Right lung (tissue), 5 donors: ENCODE results near the gene MBOAT2. TPM values are rescaled to one million over a fixed set of nuclear protein-coding genes. Genes with fewer than 3 reads are reported as not detected.
"Not testable (repeated sequence)": the region's sequence is repeated elsewhere in the genome, so short reads cannot be mapped to it uniquely, and the experiment has no call there.

Experiments used
- DNase-seq, 2 donors: peaks; one replicate each; pipeline ENCODE4 v3.0.0-alpha.2; 2013
- polyA plus RNA-seq, 5 donors: library from polyadenylated mRNA; unstranded; fragments of 120-200 nt; gene quantifications; one replicate each; pipeline versions ENCODE4 v1.2.1 to v1.2.3, GENCODE V29; 2013; ENCODE audit warnings: inconsistent platforms in 1 of 5, low replicate concordance in 1 of 5; ENCODE audit not compliant: insufficient read length in 5 of 5, insufficient read depth in 1 of 5

MBOAT2 gene
- polyA plus RNA-seq, 5 donors: 38.1 to 89.6 (median 78.8) TPM

DNA sequence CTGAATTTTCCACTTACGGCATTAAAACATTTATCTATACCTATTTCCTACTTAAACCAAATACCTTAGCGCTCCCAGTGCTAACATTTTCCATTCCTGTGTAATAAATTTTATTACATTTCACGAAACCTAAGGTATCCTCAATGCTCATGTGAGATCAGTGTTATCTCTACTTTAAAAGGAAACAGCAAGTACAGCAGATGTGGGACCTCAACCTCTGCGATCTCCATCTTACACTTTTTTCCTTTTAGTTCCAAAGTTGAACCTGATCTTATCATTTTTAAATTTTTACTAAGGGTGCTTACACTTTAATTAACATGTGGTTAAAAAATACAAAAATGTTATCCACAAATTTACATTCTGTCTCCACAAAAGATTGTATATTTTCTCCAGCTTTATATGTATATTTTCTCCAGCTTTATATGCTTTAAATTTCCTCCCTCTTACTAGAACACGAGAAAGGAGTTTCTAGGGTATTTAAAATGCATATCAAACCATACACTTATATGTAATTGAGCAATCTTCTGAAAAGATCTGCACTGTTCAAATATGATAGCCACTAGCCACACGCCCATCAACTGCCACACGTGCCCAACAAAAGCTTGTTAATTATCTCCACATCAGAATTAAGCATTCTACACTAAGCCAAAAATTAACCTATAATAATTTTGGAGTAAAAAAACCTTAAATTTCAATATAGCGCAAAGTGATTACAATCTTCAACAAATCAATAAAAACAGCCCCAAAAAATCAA lies 38.1 kb downstream of the MBOAT2 start:
- no peak for DNase-seq

DNA sequence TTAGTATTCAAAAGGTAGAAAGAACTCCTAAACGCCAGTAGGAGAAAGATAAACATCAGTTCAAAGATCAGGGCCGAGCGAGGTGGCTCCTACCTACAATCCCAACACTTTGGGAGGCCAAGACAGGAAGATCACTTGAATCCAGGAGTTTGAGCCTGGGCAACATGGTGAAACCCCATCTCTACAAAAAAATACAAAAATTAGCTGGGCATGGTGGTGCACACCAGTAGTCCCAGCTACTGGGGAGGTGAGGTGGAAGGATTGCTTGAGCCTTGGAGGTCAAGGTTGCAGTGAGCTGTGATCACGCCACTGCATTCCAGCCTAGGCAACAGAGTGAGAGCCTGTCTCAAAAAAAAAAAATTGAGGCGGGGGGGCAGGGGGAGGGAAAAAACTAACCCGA lies 40.6 kb downstream of the MBOAT2 start:
- DNase-seq: no peak

DNA sequence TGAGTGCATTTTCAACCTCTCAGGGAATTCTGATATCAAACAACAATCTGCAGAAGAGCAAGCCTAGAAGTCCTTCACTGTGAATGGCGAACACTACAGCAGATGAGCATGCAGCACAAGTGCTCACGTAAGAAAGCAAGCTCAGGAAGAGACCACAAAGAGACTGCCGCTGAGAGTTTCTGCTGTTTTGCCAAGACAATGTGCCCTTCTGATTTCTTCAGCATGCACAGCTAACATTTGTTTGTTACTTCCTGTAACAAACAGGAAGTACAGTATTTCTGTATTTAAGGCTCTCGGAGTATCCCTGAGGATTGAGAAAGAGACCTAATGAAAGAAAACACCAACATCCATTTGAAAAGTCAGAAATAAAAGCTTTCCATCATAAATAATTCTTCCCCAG lies 45.9 kb downstream of the MBOAT2 start:
- DNase-seq: no peak

DNA sequence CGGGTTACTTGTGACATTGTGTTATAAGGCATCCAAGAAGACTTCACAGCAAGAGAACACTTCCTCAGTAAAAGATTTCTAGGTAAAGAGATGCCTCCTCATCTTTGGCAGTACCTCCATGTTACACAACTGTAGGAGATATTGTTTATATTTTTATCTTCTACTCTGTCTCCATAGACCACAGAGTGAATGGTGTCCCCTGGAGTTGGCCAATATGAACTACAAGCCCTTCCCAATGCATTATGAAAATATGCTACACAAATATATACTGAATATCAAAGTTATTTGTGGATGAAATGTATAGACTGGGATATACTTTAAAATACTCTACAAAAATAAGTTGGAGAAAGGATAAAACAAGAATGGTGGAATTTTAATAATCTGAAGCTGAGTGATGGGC lies 46.7 kb downstream of the MBOAT2 start:
- no peak for DNase-seq

DNA sequence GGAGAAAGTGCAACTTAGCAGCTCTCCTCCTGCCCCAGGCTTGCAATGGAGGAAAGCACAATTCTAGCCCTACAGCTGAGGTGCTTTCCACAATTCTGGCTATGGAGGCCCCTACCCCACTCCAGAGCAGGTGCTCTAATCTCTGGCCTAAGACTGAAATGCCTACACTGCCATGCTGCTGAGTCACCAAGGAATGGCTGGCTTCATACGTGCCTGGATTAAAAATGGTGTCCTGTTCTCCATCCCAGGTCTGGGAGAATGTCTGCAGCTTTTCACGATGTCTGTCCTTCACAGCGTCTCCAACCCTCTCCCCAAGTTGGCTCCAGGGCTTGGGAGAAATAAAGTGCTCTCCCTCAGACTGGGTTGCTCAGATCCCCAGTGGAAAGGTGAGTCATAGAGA lies 48.5 kb downstream of the MBOAT2 start:
- DNase-seq: no peak

DNA sequence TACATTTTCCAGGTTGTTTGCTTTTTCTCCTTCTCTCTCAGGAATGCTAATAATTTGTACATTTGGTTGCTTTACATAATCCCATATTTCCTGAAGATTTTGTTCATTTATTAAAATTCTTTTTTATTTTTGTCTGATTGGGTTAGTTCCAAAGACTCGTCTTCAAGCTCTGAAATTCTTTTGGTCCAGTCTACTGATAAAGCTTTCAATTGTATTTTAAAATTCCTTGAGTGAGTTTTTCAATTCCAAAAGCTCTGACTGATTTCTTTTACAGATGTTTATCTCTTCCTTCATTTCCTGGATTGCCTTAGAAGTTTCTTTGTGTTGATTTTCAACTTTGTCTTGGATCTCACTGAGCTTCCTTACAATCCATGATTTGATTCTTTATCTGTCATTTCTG lies 50.0 kb downstream of the MBOAT2 start:
- no peak for DNase-seq

DNA sequence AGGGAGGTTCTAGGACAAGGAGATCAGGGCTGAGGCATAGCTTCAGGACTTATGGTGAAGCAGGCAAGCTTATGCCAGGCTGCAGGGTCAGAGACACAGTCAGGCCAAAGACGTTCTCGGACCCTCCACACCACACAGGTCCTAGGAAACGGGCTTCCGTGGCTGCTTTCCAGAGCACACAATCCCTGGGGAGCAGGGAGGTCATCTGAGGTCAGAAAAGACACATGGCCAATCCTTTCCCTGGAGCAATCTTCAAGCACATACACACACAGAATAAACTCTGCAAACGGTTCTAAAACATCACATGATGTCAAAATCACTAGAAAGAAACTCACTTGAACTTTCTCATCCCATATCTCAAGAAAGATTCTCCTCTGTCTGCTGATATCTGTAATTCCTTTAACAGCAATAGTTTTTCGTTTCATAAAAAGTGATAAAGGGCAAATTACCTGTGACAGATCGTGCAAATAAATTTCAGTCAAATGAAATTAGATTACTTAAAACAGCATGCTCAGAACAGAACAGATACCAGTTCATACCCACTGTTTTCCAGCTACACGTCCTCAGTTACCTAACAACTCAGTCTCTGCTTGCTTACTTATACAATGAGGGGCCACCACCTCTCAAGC lies 63.9 kb downstream of the MBOAT2 start:
- DNase-seq: no peak

DNA sequence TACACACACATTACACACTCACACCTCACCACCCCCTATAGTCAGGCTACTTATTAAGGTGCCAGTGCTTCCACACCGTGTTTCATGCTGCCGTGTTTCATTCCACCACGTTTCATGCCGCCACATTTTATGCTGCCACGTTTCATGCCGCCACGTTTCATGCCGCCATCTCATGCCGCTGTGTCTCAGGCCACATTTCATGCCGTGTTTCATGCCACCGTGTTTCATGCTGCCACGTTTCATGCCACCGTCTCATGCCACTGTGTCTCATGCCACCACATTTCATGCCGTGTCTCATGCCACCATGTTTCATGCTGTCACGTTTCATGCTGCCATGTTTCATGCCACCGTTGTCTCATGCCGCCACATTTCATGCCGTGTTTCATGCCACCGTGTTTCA lies 65.1 kb downstream of the MBOAT2 start:
- DNase-seq: no peak

DNA sequence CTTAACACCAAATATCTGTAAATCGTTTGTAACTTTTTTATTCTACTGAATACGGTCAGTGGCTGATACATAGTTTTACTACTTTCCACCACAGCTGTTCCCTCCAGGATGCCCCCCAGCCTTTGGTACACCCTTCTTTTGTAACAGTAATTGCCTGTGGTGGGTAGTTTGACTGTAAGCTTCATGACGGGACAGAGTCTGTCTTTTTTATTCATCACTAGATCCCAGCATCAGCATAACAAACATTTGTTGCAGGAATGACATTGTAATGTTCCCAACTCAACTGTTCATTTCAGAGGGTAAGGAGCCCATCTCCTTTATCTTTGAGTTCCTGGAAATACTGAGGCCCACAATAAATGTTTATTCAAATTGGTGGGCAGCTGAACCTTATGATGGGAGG lies 67.5 kb downstream of the MBOAT2 start:
- no peak for DNase-seq

DNA sequence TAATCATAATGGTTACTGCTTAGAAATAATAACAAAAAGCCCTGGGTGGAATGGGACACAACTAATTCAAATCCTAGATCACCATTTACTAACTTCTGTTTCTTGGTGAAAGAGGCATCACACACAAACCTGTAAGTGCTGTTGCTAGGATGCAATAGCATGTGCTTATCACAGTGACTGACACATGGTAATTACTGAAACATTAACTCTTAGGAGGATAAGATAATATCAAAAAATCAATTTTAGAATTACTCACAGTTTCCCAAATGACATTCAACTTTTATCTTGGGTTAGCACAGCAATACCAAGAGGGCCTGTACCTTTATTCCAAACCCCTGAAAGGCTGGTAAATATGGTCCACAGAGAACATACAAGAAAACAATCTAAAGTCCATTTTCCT lies 69.1 kb downstream of the MBOAT2 start:
- DNase-seq: no peak

DNA sequence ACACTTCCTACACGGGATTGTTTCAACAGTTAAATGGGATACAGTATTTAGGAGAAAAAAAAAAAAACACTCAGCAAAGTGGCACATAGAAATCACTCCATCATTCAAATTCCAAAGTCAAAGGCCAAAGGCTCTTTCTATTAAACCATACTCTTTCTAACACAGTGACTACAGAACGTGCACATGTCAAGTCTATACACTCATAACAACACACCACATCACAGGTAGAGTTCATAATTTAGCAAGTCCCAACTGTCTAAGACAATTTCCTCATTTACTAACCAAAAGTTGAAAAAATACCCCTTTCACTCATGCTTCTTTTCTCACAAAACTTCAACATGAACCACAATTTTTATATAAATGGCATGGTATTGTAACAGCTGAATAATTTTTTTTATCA lies 70.8 kb downstream of the MBOAT2 start:
- DNase-seq: no peak

DNA sequence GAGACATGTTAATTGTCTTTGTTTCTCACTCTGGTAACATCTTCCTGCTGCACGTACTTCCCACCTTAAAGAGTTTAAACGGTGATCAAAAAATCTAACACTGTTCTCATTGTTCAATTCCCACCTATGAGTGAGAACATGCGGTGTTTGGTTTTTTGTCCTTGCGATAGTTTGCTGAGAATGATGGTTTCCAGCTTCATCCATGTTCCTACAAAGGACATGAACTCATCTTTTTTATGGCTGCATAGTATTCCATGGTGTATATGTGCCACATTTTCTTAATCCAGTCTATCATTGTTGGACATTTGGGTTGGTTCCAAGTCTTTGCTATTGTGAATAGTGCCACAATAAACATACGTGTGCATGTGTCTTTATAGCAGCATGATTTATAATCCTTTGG lies 73.3 kb downstream of the MBOAT2 start:
- not testable (repeated sequence) for DNase-seq

DNA sequence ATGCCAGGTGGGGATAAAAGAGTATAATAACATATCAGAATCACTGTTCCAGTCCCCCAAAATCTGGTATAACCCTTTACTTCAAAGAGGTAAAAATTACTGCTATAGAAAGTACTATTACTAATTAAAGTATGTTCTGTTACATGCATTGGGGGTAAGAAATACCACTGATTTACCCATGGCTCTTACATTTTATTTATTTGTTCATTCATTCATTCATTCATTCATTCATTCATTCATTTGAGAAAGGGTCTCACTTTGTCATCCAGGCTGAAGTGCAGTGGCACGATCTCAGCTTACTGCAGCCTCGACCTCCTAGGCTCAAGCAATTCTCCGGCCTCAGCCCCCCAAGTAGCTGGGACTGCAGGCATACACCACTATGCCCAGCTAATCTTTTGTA lies 74.4 kb downstream of the MBOAT2 start:
- DNase-seq: no peak

DNA sequence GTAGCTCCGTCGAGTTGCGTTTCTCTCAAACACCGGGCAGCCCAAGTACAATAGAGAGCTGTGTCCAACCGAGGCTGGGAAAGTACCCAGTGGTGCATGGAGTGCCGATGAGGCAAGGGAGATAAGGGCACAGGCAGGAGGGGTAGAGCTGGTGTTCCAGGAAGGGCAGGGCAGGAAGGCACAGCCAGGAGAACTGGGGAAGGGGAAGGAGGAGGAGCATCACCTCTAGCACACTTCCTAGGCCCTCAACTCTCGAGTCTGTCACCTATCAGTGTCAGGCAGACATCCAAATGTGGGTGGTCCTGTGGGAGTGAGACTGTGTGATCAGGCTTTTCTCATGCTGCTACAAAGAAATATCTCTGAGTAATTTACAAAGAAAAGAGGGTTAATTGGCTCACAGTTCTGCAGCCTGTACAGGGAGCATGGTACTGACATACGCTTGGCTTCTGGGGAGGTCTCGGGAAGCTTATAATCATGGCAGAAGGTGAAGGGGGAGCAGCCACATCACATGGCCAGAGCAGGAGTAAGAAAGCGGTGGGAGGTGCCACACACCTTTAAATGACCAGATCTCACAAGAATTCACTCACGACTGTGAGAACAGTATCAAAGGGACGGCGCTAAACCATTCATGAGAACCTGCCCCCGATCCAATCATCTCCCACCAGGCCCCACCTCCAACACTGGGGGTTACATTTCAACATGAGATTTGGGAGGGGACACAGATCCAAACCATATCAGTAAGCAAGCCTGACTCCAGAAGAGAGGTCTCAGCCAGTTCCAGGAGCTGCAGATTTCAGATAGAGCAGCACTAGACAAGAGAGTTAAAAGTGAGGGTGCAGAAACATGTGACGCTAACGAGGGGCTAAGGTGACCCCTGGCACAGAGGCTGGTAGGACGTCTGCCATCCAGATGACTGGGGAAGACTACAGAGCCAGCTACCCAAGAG lies 75.7 kb downstream of the MBOAT2 start:
- no peak for DNase-seq

DNA sequence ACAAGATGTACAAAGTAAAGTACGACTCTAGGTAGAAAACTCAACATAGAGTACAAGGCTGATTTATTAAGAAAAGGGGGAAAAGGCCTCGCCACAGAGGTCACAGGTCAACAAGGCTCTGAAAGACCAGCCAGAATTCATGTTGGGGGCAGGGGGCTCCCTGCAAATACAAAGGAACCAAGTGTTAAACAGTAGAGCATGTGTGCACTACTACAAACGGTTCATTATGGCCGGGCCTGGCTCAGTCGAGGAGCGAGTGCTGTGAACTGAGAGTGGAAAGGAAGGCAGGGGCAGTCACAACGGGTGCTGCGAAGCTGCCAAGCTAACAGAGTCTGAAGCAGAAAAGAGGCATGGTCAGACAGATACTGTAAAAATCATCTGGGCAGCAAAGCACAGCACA lies 77.1 kb downstream of the MBOAT2 start:
- DNase-seq: no peak

DNA sequence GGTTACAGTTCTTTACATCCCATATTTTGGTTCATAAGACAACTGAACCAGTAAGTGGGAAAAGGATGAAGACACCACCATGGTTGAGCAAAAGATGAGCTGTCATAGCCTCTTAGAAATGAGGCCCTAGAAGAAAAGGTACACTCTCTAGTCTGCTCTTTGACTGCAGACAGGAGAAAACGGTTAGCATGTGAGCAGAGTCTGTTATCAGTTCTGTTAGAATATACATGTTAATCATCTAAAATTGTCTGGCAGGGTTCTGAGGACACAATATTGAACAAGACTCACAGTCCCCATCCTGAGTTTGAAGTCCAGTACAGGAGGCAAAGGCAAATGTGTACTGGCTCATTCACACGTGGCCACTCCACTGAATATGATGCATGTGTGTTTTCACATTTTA lies 78.1 kb downstream of the MBOAT2 start:
- DNase-seq: no peak

DNA sequence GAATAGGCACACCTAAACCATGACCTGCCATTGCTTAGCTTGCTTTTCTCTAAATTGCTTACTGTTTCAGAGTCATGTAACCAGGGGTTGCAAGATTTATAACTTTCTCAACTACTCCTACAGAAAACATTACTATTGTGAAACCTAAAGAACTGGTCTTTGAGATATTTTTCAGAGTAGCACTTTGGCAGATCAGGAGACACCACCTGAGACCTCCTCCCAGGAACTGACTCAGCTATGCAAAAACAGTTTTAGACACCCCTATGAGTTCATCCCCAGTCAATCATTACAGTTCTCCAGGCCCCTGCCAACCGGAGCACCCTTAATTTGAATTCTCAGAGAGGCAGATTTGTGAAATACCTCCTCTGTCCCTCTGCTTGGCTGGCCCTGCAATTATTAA lies 80.3 kb downstream of the MBOAT2 start:
- DNase-seq: no peak

DNA sequence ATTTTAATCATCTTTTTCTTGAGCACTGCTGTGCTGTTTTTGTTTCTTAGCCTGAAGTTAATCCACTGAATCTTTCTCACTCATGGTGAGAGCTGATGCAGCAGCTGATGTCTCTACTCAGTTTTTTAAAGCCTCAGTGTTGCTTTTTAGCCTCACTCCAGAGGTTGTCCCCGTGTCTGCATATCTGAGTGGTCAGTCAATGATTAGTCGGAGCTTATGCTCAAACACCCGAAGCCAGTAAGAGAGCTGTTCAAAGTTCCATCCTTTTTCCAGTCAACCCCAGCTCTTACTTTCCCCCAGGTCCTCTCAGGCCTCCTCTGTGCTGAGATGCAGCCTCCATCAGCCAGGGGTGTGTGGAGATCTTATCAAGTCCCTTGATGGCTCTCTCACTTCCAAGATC lies 81.1 kb downstream of the MBOAT2 start:
- DNase-seq: no peak

DNA sequence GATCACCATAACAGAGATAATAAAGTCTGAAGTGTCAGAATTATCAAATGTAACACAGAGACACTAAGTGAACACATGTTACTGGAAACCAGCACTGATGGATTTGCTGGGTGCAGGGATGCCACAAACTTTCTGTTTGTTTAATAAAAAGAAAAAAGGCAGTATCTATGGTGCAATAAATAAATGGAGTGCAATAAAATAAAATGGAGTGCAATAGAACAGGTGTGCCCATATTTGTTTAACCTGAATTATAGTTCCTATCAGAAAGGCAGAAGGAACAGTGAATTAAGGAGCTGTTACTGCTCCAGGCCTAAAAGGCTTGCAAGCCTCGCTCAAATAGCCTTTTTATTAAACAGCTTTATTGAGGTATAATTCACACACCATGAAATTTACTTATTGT lies 85.1 kb downstream of the MBOAT2 start:
- DNase-seq: no peak

DNA sequence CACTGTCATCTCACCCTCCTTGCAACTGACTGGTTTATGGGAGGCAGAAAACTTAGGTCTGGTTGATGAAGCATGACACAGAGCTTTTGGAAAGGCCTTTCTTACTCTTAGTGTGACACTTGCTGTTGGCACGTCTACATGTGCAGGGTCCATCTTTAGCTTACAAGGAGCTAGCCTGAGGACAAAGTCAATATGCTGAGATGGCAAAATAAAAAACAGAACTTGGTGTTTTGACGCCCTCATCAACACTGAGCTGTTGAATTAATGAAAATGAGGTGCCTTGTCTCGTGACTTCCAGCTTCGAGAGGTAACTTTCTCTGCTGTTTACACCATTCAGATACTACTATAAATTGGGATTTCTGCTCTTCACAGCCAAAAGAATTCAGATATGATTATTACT lies 87.5 kb downstream of the MBOAT2 start:
- DNase-seq: no peak

DNA sequence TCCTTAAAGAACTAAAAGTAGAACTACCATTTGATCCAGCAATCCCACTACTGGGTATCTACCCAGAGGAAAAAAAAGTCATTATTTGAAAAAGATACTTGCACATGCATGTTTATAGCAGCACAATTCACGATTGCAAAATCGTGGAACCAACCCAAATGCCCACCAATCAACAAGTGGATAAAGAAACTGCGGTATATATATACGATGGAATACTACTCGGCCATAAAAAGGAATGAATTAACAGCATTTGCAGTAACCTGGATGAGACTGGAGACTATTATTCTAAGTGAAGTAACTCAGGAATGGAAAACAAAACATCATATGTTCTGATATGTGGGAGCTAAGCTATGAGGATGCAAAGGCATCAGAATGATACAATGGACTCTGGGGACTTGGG lies 89.7 kb downstream of the MBOAT2 start:
- not testable (repeated sequence) for DNase-seq

DNA sequence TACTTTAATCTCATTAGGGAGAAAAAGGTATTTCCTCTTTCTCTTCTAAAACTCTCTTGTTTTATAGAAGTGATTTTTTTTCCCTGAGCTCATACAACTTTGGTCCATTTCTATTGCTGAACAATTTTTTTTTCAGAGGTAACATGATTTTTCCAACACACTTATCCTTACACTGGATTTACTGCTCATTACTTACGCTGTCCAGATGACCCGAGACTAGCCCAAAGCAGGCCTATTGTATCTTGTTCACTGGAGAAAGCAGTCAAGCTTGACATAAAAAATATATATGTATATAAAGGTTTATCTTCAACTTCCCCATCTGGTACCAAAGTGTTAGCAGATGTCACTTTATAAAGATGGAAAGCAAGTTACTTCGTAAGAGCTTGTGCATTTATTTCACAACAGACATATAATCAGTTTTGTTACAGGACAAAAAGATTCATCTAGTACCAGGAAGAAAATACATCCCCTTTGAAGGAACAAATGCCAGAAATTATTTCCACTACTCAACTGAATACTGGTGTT lies 95.7 kb downstream of the MBOAT2 start:
- DNase-seq: no peak

DNA sequence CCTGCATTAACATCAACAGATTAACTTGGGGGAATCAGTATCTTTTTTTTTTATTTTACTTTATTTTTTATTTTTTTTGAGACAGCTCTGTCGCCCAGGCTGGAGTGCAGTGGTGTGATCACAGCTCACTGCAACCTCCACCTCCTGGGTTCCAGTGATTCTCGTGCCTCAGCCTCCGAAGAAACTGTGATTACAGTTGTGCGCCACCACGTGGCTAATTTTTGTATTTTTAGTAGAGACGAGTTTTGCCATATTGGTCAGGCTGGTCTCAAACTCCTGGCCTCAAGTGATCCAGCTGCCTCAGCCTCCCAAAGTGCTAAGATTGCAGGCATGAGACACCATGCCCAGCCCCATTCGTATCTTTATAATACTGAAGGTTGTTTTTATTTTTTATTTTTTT lies 99.6 kb downstream of the MBOAT2 start:
- DNase-seq: not testable (repeated sequence)
